PC-9 (cell line): ENCODE results near the gene RNF6. TPM values are rescaled to one million over a fixed set of nuclear protein-coding genes. Genes with fewer than 3 reads are reported as not detected.

Experiments used
- BruUV-seq: library from RNA; stranded (reverse); fragments of 400-500 nt; replicated peaks from 2 replicates; lab custom pipeline; 2021; lab: Mats Ljungman, UMichigan
- CTCF ChIA-PET: fragments of 300-600 bp; sonication (Branson Sonifier 250); formaldehyde crosslinking; loops from one replicate; lab custom pipeline; 2022; ENCODE audit warnings: antibody characterized with exemption; lab: Charles Lee
- POLR2A ChIA-PET: fragments of 300-600 bp; sonication (Branson Sonifier 250); formaldehyde crosslinking; loops from one replicate; lab custom pipeline; 2022; ENCODE audit warnings: antibody characterized with exemption; ENCODE audit not compliant: unreplicated experiment; lab: Charles Lee
- DNase-seq, 2 experiments: peaks; one replicate each; pipeline versions ENCODE4 v3.0.0 to v3.0.0-alpha.2; 2015 to 2022; ENCODE audit warnings: mixed read lengths in 1 of 2
- H2AFZ ChIP-seq: fragments of 200-600 bp; sonication (generic); 2 replicates; pipeline ENCODE4 v1.8.1; 2017; ENCODE audit warnings: antibody characterized with exemption
- H3F3A ChIP-seq: fragments of 200-600 bp; sonication (generic); 2 replicates; pipeline ENCODE4 v1.8.1; 2017; ENCODE audit warnings: antibody characterized with exemption, mild to moderate bottlenecking, low read depth; ENCODE audit not compliant: insufficient read depth
- H3K27ac ChIP-seq: fragments of 200-600 bp; sonication (generic); 2 replicates; pipeline ENCODE4 v1.6.1; 2016; ENCODE audit warnings: mixed run types
- H3K27me3 ChIP-seq: fragments of 200-600 bp; sonication (generic); 2 replicates; pipeline ENCODE4 v1.6.1; 2016; ENCODE audit warnings: low read depth, mixed run types; ENCODE audit not compliant: insufficient read depth
- H3K36me3 ChIP-seq: fragments of 200-600 bp; sonication (generic); 2 replicates; pipeline ENCODE4 v1.6.1; 2016; ENCODE audit warnings: low read depth, mixed run types
- H3K4me1 ChIP-seq: fragments of 200-600 bp; sonication (generic); replicated peaks from 2 replicates; pipeline ENCODE4 v1.6.1; 2016; ENCODE audit warnings: mixed run types; ENCODE audit not compliant: insufficient read depth
- H3K4me2 ChIP-seq: fragments of 200-600 bp; sonication (generic); 2 replicates; pipeline ENCODE4 v1.6.1; 2017; ENCODE audit warnings: mixed run types
- H3K4me3 ChIP-seq: fragments of 200-600 bp; sonication (generic); 2 replicates; pipeline ENCODE4 v1.6.1; 2016; ENCODE audit warnings: mixed run types
- H3K79me2 ChIP-seq: fragments of 200-600 bp; sonication (generic); 2 replicates; pipeline ENCODE4 v1.6.1; 2017; ENCODE audit warnings: low read depth, mixed run types
- H3K9me2 ChIP-seq: fragments of 200-600 bp; sonication (generic); 2 replicates; pipeline ENCODE4 v1.8.1; 2017; ENCODE audit warnings: mild to moderate bottlenecking; ENCODE audit not compliant: insufficient read depth
- H3K9me3 ChIP-seq: fragments of 200-600 bp; sonication (generic); 2 replicates; pipeline ENCODE4 v1.8.1; 2016; ENCODE audit warnings: low read depth; ENCODE audit not compliant: insufficient read depth
- H4K20me1 ChIP-seq: fragments of 200-600 bp; sonication (generic); 2 replicates; pipeline ENCODE4 v1.8.1; 2017; ENCODE audit not compliant: insufficient read depth
- CTCF ChIP-seq: fragments of 200-600 bp; sonication (generic); conservative IDR thresholded peaks from 2 replicates; pipeline ENCODE4 v1.6.1; 2017; ENCODE audit warnings: mixed run types, antibody characterized with exemption, mild to moderate bottlenecking, moderate library complexity
- EZH2 ChIP-seq: fragments of 200-600 bp; sonication (generic); IDR thresholded peaks from 2 replicates; pipeline ENCODE4 v1.8.0; 2017; ENCODE audit warnings: antibody characterized with exemption, low read depth
- intact Hi-C: fragments of 100-400 bp; cut with micrococcal nuclease; formaldehyde crosslinking; loops from one replicate; pipeline ENCODE4 v1.10.0; 2022; ENCODE audit not compliant: unreplicated experiment
- total RNA-seq: library from RNA; stranded (reverse); gene quantifications from 2 replicates; pipeline ENCODE4 v1.2.3, GENCODE V29; 2021

The RNF6 gene
- total RNA-seq, 1 experiment from 2014 or later: 30.3 TPM

- ChIA-PET POLR2A (no interaction called here), CTCF (no interaction called here)
- H3K4me2 ChIP-seq: no peak overlapping the region
- H2AFZ ChIP-seq: no peak overlapping the region
- intact Hi-C loops: no loop called here
- no peak for DNase-seq
- H3K27me3 ChIP-seq: no peaks in the 10 kb centered on the region
- H3K4me3 ChIP-seq: no peak overlapping the region
- no TSS peak for BruUV-seq
- no peaks in the 10 kb centered on the region for H3K4me1 ChIP-seq
- peaks cover 55% of the 10 kb centered on the region for H3K36me3 ChIP-seq
- no peaks in the 10 kb centered on the region for H3K9me3 ChIP-seq
- 0 out of 2 replicates have a peak, but pooled peaks cover 2% of the 10 kb centered on the region for H3F3A ChIP-seq
- H3K27ac ChIP-seq: no peak overlapping the region
- peaks cover 3% of the 10 kb centered on the region; the same call in 1 of the 2 replicates for H4K20me1 ChIP-seq
- TF ChIP-seq EZH2 (no peak), CTCF (no peak)
- H3K9me2 ChIP-seq: no peaks in the 10 kb centered on the region
- H3K79me2 ChIP-seq: no peaks in the 10 kb centered on the region
Measured at GRCh38 chr13:26213982-26214381, 8.1 kb downstream of the RNF6 start.

- intact Hi-C loops: no loop called here
- Histone ChIP-seq H3K9me3 (no peaks in the 10 kb centered on the region), H3K36me3 (peaks cover 52% of the 10 kb centered on the region), H3K27me3 (no peaks in the 10 kb centered on the region), H3K4me2 (no peak overlapping the region), H2AFZ (no peak overlapping the region), H3K4me1 (no peaks in the 10 kb centered on the region), H3K9me2 (no peaks in the 10 kb centered on the region), H3K4me3 (no peak overlapping the region), H4K20me1 (peaks cover 3% of the 10 kb centered on the region; the same call in 1 of the 2 replicates), H3K27ac (no peak overlapping the region), H3K79me2 (no peaks in the 10 kb centered on the region), H3F3A (no peaks in the 10 kb centered on the region)
- ChIA-PET CTCF (no interaction called here), POLR2A (no interaction called here)
- TF ChIP-seq CTCF (no peak), EZH2 (no peak)
- no TSS peak for BruUV-seq
- DNase-seq: no peak
Measured at GRCh38 chr13:26213345-26213744, 8.8 kb downstream of the RNF6 start.

- DNase-seq: no peak
- ChIA-PET CTCF (no interaction called here), POLR2A (no interaction called here)
- no peak overlapping the region for H3K4me3 ChIP-seq
- no peaks in the 10 kb centered on the region for H3F3A ChIP-seq
- no peaks in the 10 kb centered on the region for H3K9me2 ChIP-seq
- H3K79me2 ChIP-seq: no peaks in the 10 kb centered on the region
- intact Hi-C loops: no loop called here
- H2AFZ ChIP-seq: no peak overlapping the region
- H3K36me3 ChIP-seq: peaks cover 17% of the 10 kb centered on the region; the same call in 1 of the 2 replicates
- no TSS peak for BruUV-seq
- TF ChIP-seq CTCF (no peak), EZH2 (no peak)
- H3K27ac ChIP-seq: no peak overlapping the region
- H3K4me2 ChIP-seq: no peak overlapping the region
- no peaks in the 10 kb centered on the region for H3K4me1 ChIP-seq
- no peaks in the 10 kb centered on the region for H4K20me1 ChIP-seq
- H3K9me3 ChIP-seq: no peaks in the 10 kb centered on the region
- no peaks in the 10 kb centered on the region for H3K27me3 ChIP-seq
Measured at GRCh38 chr13:26208287-26208686, 13.8 kb downstream of the RNF6 start.
